SHP77 (cell line): ENCODE data around the gene DNAH11.
"Not testable (repeated sequence)": the region's sequence is repeated elsewhere in the genome, so short reads cannot be mapped to it uniquely, and the experiment has no call there.

ENCODE experiments used
- DNase-seq, 2 experiments: peaks; one replicate each; lab custom pipeline; 2025; lab: John Stamatoyannopoulos, UW

DNAH11 gene

GRCh38 chr7:21542891-21543527, at the start of gene DNAH11:
Gene DNAH11, plus strand, starts transcription at chr7:21543039. Its CDS starts 207 bp downstream, at chr7:21543246.
- no peak for DNase-seq

- DNase-seq: no peak
Observed at GRCh38 chr7:21495731-21496130, 47.1 kb upstream of the DNAH11 start.

GRCh38 chr7:21497072-21497471, 45.8 kb upstream of the DNAH11 start:
- DNase-seq: no peak

GRCh38 chr7:21500117-21500832, 42.6 kb upstream of the DNAH11 start:
- DNase-seq: no peak

- DNase-seq: no peak
Observed at GRCh38 chr7:21504021-21504420, 38.8 kb upstream of the DNAH11 start.

GRCh38 chr7:21507627-21508343, 35.1 kb upstream of the DNAH11 start:
- DNase-seq: peak; percentile 10 to 34

GRCh38 chr7:21508538-21508937, 34.3 kb upstream of the DNAH11 start:
- DNase-seq: no peak

GRCh38 chr7:21514062-21514461, 28.8 kb upstream of the DNAH11 start:
- no peak for DNase-seq

- DNase-seq: no peak
Observed at GRCh38 chr7:21524680-21525079, 18.2 kb upstream of the DNAH11 start.

- peak in 1 of 2 experiments; percentile 3 for DNase-seq
Observed at GRCh38 chr7:21526007-21526406, 16.8 kb upstream of the DNAH11 start.

- DNase-seq: no peak
Observed at GRCh38 chr7:21526448-21526847, 16.4 kb upstream of the DNAH11 start.

- DNase-seq: not testable (repeated sequence)
Observed at GRCh38 chr7:21532485-21532884, 10.4 kb upstream of the DNAH11 start.

GRCh38 chr7:21533646-21534045, 9.2 kb upstream of the DNAH11 start:
- not testable (repeated sequence) for DNase-seq

GRCh38 chr7:21536445-21537118, 6.3 kb upstream of the DNAH11 start:
- DNase-seq: not testable (repeated sequence)

- no peak for DNase-seq
Observed at GRCh38 chr7:21538936-21539495, 3.8 kb upstream of the DNAH11 start.

GRCh38 chr7:21543528-21544302, 876 bp downstream of the DNAH11 start:
- DNase-seq: no peak

GRCh38 chr7:21544303-21544656, 1.4 kb downstream of the DNAH11 start:
- DNase-seq: no peak

- no peak for DNase-seq
Observed at GRCh38 chr7:21544715-21545114, 1.9 kb downstream of the DNAH11 start.

- DNase-seq: no peak
Observed at GRCh38 chr7:21547501-21547900, 4.7 kb downstream of the DNAH11 start.

- no peak for DNase-seq
Observed at GRCh38 chr7:21548491-21548890, 5.7 kb downstream of the DNAH11 start.

- no peak for DNase-seq
Observed at GRCh38 chr7:21550076-21550475, 7.2 kb downstream of the DNAH11 start.
